GM12872 (cell line): ENCODE results near the gene PARD3B.

Experiments used
- CTCF ChIP-seq: IDR thresholded peaks from 3 replicates; pipeline ENCODE4 v1.5.1; 2011; ENCODE audit warnings: low read depth, mild to moderate bottlenecking, low read length, moderate library complexity; ENCODE audit not compliant: insufficient read depth

PARD3B gene

DNA sequence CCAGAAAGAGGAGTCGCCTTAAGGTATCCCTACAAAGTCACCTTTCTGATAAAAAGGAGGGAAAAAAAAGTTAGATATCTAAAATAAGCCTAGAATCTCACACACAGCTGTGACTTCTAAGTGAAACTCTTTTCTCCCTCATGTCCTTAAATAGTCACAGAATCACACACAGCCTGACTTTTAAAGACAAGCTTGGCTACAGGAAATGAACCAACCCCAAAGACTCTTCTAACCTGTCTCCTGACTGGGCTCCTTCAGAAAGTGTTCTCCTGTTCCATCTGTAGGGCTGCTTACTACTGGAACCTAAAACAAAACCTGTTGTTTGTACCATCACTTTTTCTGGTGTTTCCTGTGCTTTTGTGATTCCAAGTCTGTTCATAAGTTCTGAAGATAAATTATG lies 1074.3 kb downstream of the PARD3B start:
- no peak for TF ChIP-seq CTCF

DNA sequence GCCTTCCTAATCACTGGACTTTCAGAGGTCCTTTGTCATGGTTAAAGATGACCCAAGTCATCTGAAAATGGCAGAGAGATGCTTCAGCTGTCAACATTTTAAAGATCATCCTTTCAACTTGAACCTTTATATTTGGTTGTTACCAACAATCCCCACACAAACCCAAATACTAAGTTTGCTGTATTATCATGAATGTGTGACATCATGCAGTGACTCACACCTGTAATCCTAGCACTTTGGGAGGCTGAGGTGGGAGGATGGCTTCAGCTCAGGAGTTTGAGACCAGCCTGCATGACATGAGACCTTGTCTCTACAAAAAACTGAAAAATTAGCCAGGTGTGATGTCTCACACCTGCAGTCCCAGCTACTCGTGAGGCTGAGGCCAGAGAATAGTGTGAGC lies 1081.8 kb downstream of the PARD3B start:
- TF ChIP-seq CTCF = no peak

GRCh38 chr2:205628422-205628821 lies 1083.1 kb downstream of the PARD3B start:
- TF ChIP-seq CTCF = no peak

DNA sequence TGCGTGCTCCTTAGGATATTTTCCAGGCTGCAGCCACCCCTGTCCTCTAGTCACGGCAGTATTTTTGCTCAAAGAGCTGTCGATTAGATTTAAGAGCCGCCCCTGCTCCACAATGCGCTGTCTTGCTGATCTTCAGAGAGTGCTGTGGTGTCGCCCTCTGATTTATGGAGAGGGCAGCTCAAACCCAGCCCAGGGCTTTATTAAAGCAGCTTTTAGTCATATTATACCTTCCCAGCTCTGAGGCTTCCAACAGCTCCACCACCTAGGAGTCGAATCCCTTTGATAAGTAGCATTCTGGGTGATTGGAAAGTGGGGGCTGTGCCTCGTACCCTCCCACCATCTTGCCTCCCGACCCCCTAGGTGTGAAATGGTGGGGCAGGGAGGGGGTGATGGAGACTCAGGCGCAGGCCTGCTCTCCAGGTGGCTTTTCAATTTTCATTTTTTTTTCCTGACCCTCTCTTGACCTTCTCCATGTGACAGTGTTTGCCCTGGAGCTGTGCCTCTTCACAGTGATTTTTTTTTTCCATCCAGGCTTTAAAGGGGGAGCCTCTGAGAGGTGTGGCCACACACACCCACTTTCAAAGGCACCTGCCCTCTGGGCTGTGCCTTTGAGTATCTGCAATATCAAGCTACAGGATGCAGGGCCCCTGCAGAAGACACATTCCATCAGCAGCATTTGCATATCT lies 1084.0 kb downstream of the PARD3B start:
- TF ChIP-seq CTCF = no peak

DNA sequence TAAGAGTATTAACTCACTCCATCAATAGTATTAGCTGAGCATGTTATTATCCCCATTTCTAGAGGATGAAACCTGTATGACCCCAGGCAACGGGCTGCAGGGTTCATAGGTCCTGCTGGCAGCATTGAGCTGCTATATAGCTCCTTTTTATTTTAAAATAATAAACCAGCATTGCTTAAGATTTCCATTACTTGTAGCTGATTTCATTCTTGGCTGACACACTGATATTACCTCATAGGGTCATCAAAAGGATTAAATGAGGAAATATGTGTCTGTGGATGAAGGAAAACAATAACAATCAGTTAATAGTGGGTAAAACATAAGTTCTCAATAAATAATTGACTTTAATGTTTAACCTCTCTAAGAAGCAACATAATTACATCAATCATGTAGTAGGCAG lies 1088.7 kb downstream of the PARD3B start:
- no peak for TF ChIP-seq CTCF

- TF ChIP-seq CTCF = no peak
Observed at GRCh38 chr2:205636549-205637319, 1091.5 kb downstream of the PARD3B start.

- TF ChIP-seq CTCF = no peak
Observed at GRCh38 chr2:205637320-205637602, 1092.0 kb downstream of the PARD3B start.
